ENCODE data around the gene TEX44.

GRCh38 chr2:231627384-231628120, 34.9 kb downstream of the TEX44 start:
- no peak for TF ChIP-seq CTCF (IDR thresholded peaks at IDR 0.05; ENCODE audit: low read length)
- TF ChIP-seq EZH2 (IDR thresholded peaks at IDR 0.05; ENCODE audit: borderline replicate concordance, low read length): no peak
